ENCODE data around the gene FLACC1. TPM values are rescaled to one million over a fixed set of nuclear protein-coding genes. Genes with fewer than 3 reads are reported as not detected.
"Not testable (repeated sequence)": the region's sequence is repeated elsewhere in the genome, so short reads cannot be mapped to it uniquely, and the experiment has no call there.

Gene FLACC1
- polyA plus RNA-seq, 3 donors: 1.6 to 4.8 (median 2.9) TPM

- DNase-seq: no peak
Measured at GRCh38 chr2:201255408-201256033, 101.6 kb downstream of the FLACC1 start.

GRCh38 chr2:201254081-201254730 lies 102.9 kb downstream of the FLACC1 start:
- no peak for DNase-seq

GRCh38 chr2:201250741-201251140 lies 106.4 kb downstream of the FLACC1 start:
- no peak for DNase-seq

GRCh38 chr2:201249889-201250288 lies 107.3 kb downstream of the FLACC1 start:
- DNase-seq: no peak

- DNase-seq: no peak
Measured at GRCh38 chr2:201248288-201248844, 108.8 kb downstream of the FLACC1 start.

- DNase-seq: no peak
Measured at GRCh38 chr2:201246280-201246679, 110.9 kb downstream of the FLACC1 start.

GRCh38 chr2:201244829-201245228 lies 112.3 kb downstream of the FLACC1 start:
- DNase-seq: no peak

GRCh38 chr2:201242571-201243277 lies 114.4 kb downstream of the FLACC1 start:
- no peak for DNase-seq

GRCh38 chr2:201239167-201239935 lies 117.8 kb downstream of the FLACC1 start:
- DNase-seq: not testable (repeated sequence)

Other genes starting within 250 kb of the FLACC1 start
- gene CFLAR, start 241.2 kb downstream of the FLACC1 start, polyA plus RNA-seq (ENCODE audit: insufficient read length in 3 of 3): 10 to 100 TPM; 42.1 to 84.4 (median 81.6) TPM
- gene CASP10, start 174.2 kb downstream of the FLACC1 start, polyA plus RNA-seq (ENCODE audit: insufficient read length in 3 of 3): 10 to 100 TPM in 2 of 3 donors, 1 to 10 TPM in 1; 7.0 to 11.1 (median 10.1) TPM
- 10 to 100 TPM; 11.5 to 14.3 (median 12.8) TPM for gene CASP8, start 96.8 kb downstream of the FLACC1 start, polyA plus RNA-seq (ENCODE audit: insufficient read length in 3 of 3)
- 10 to 100 TPM; 36.6 to 45.8 (median 41.5) TPM for gene TRAK2, start 94.1 kb upstream of the FLACC1 start, polyA plus RNA-seq (ENCODE audit: insufficient read length in 3 of 3)
- 100 to 1,000 TPM in 2 of 3 donors, 10 to 100 TPM in 1; 63.8 to 110 (median 101) TPM for gene STRADB, start 94.4 kb upstream of the FLACC1 start, polyA plus RNA-seq (ENCODE audit: insufficient read length in 3 of 3)